Activated T-cell treated with anti-CD3 and anti-CD28 coated beads for 24 hours (primary cell): Measurements from ENCODE around the gene BABAM2.

Experiments used
- DNase-seq: peaks from one replicate; pipeline ENCODE4 v3.0.0-alpha.2; 2020; ENCODE audit warnings: low read depth

BABAM2 gene

GRCh38 chr2:28164280-28164801 is 273.8 kb downstream of the BABAM2 start:
- DNase-seq = no peak

- no peak for DNase-seq
Measured at GRCh38 chr2:28165087-28165635, 274.6 kb downstream of the BABAM2 start.

GRCh38 chr2:28166956-28167355 is 276.4 kb downstream of the BABAM2 start:
- DNase-seq = no peak

GRCh38 chr2:28168376-28168775 is 277.8 kb downstream of the BABAM2 start:
- DNase-seq = no peak

- DNase-seq = no peak
Measured at GRCh38 chr2:28169492-28169891, 279.0 kb downstream of the BABAM2 start.

- DNase-seq = no peak
Measured at GRCh38 chr2:28172114-28172898, 281.8 kb downstream of the BABAM2 start.

- DNase-seq = no peak
Measured at GRCh38 chr2:28173377-28173776, 282.8 kb downstream of the BABAM2 start.

GRCh38 chr2:28174211-28174610 is 283.7 kb downstream of the BABAM2 start:
- DNase-seq = no peak

- no peak for DNase-seq
Measured at GRCh38 chr2:28175028-28175427, 284.5 kb downstream of the BABAM2 start.

GRCh38 chr2:28178946-28179345 is 288.4 kb downstream of the BABAM2 start:
- no peak for DNase-seq

- no peak for DNase-seq
Measured at GRCh38 chr2:28181801-28182200, 291.3 kb downstream of the BABAM2 start.

- no peak for DNase-seq
Measured at GRCh38 chr2:28182348-28182747, 291.8 kb downstream of the BABAM2 start.

- no peak for DNase-seq
Measured at GRCh38 chr2:28185153-28185552, 294.6 kb downstream of the BABAM2 start.

GRCh38 chr2:28185891-28186290 is 295.4 kb downstream of the BABAM2 start:
- no peak for DNase-seq

- DNase-seq = no peak
Measured at GRCh38 chr2:28187186-28187585, 296.7 kb downstream of the BABAM2 start.

- DNase-seq = no peak
Measured at GRCh38 chr2:28188436-28188835, 297.9 kb downstream of the BABAM2 start.

- DNase-seq = no peak
Measured at GRCh38 chr2:28193630-28194403, 303.3 kb downstream of the BABAM2 start.

GRCh38 chr2:28199995-28200679 is 309.6 kb downstream of the BABAM2 start:
- no peak for DNase-seq

GRCh38 chr2:28201671-28202180 is 311.2 kb downstream of the BABAM2 start:
- DNase-seq = no peak

GRCh38 chr2:28202719-28203118 is 312.2 kb downstream of the BABAM2 start:
- DNase-seq = no peak

GRCh38 chr2:28206762-28207161 is 316.2 kb downstream of the BABAM2 start:
- no peak for DNase-seq

- no peak for DNase-seq
Measured at GRCh38 chr2:28209261-28209691, 318.7 kb downstream of the BABAM2 start.
